Measurements from ENCODE around the gene CENPF. TPM values are rescaled to one million over a fixed set of nuclear protein-coding genes. Genes with fewer than 3 reads are reported as not detected.
"Not testable (repeated sequence)": the region's sequence is repeated elsewhere in the genome, so short reads cannot be mapped to it uniquely, and the experiment has no call there.

CENPF gene
- total and polyA plus RNA-seq, 9 of the 15 experiments (the other 6 are each of a cell fraction or from before 2014, with no cell fraction given): 50.6 to 180 (median 98.3) TPM

DNA sequence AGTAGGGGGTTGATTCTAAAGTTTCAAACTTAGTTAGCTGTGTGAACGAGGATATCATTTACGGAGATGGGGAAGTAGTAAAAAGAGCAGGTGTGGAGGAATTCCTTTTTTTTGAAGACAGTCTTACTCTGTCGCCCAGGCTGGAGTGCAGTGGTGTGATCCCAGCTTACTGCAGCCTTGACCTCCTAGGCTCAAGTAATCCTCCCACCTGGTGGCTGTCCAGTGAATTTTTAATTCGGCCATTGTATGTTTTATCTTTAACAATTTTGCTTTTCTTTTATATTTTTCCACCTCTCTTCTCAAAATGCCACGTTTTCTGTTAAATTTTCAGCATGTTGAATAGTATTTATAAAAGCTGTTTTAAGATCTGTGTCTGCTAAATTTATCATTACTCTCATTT lies 12.3 kb upstream of the CENPF start:
- no peak overlapping the region for H2AFZ ChIP-seq (ENCODE audit: low read depth, low read length)
- no peaks in the 10 kb centered on the region for H3K9me1 ChIP-seq (ENCODE audit: control insufficient read depth, insufficient read depth, low read length)
- no peaks in the 10 kb centered on the region for H3K4me1 ChIP-seq (replicated peaks in 1 of 2; ENCODE audit: control insufficient read depth in 2 of 2, insufficient read depth in 2 of 2, low read length in 2 of 2)
- no peak overlapping the region for H3K9ac ChIP-seq (ENCODE audit: insufficient read depth in 1 of 2, low read depth in 2 of 2, low read length in 2 of 2)
- intact Hi-C loops (cut with micrococcal nuclease) (no loop called here), in situ Hi-C loops (cut with MboI) (no loop called here)
- ChIA-PET CTCF (ENCODE audit: low intra/inter-chr PET ratio) (no interaction called here), POLR2A (no interaction called here)
- no peak overlapping the region for H3K27ac ChIP-seq (ENCODE audit: extremely low read depth, low read depth, low read length)
- H4K20me1 ChIP-seq (replicated peaks; ENCODE audit: control insufficient read depth, insufficient read depth, low read length): no peaks in the 10 kb centered on the region
- no TSS peak for BruUV-seq (replicated peaks)
- no peaks in the 10 kb centered on the region for H3K9me3 ChIP-seq (replicated peaks; ENCODE audit: control insufficient read depth, insufficient read depth, low read depth, low read length)
- no peak overlapping the region for H3K4me3 ChIP-seq
- ATAC-seq (peak; percentile 60; the same call in 2 of the 3 replicates), DNase-seq (ENCODE audit: extremely low read depth in 1 of 4, low spot score in 3 of 4) (no peak), FAIRE-seq (no peak)
- no peak for TF ChIP-seq SMARCC2 (IDR thresholded peaks at IDR 0.05; ENCODE audit: low read depth)
- TF ChIP-seq, protein P1, sequence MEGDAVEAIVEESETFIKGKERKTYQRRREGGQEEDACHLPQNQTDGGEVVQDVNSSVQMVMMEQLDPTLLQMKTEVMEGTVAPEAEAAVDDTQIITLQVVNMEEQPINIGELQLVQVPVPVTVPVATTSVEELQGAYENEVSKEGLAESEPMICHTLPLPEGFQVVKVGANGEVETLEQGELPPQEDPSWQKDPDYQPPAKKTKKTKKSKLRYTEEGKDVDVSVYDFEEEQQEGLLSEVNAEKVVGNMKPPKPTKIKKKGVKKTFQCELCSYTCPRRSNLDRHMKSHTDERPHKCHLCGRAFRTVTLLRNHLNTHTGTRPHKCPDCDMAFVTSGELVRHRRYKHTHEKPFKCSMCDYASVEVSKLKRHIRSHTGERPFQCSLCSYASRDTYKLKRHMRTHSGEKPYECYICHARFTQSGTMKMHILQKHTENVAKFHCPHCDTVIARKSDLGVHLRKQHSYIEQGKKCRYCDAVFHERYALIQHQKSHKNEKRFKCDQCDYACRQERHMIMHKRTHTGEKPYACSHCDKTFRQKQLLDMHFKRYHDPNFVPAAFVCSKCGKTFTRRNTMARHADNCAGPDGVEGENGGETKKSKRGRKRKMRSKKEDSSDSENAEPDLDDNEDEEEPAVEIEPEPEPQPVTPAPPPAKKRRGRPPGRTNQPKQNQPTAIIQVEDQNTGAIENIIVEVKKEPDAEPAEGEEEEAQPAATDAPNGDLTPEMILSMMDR (IDR thresholded peaks at IDR 0.05 in 2 of 3, conservative IDR thresholded peaks at IDR 0.05 in 1 of 3; ENCODE audit: insufficient read depth in 2 of 3, low read depth in 1 of 3, low read length in 3 of 3): peak in 2 of 3 experiments; percentile 7 to 10; a peak in 1 of 6 replicates
- 3% methylated on average over 5 of the region's 5 CpGs for whole genome bisulfite sequencing (ENCODE audit: insufficient coverage, low coverage, missing lambda C conversion rate)
- H3K4me2 ChIP-seq (ENCODE audit: insufficient read depth, low read length): no peak overlapping the region
- H3K79me2 ChIP-seq (ENCODE audit: control insufficient read depth, insufficient read depth, low read length): no peaks in the 10 kb centered on the region
- H3K36me3 ChIP-seq (ENCODE audit: control insufficient read depth, insufficient read depth, low read length): no peaks in the 10 kb centered on the region
- H3K27me3 ChIP-seq (ENCODE audit: control insufficient read depth in 2 of 2, insufficient read depth in 2 of 2, low read length in 2 of 2): peaks cover 0 to 2% of the 10 kb centered on the region in 2 experiments; a peak in 3 of 5 replicates

- DNase-seq (ENCODE audit: extremely low read depth in 1 of 4, low spot score in 3 of 4); H3K9ac ChIP-seq (ENCODE audit: insufficient read depth in 1 of 2, low read depth in 2 of 2, low read length in 2 of 2); POLR2A ChIA-PET; H3K4me1 ChIP-seq (replicated peaks in 1 of 2; ENCODE audit: control insufficient read depth in 2 of 2, insufficient read depth in 2 of 2, low read length in 2 of 2); H3K36me3 ChIP-seq (ENCODE audit: control insufficient read depth, insufficient read depth, low read length); BruUV-seq (replicated peaks); H3K27me3 ChIP-seq (ENCODE audit: control insufficient read depth in 2 of 2, insufficient read depth in 2 of 2, low read length in 2 of 2); CTCF ChIA-PET (ENCODE audit: low intra/inter-chr PET ratio); H3K4me2 ChIP-seq (ENCODE audit: insufficient read depth, low read length); H3K9me3 ChIP-seq (replicated peaks; ENCODE audit: control insufficient read depth, insufficient read depth, low read depth, low read length); H2AFZ ChIP-seq (ENCODE audit: low read depth, low read length); H4K20me1 ChIP-seq (replicated peaks; ENCODE audit: control insufficient read depth, insufficient read depth, low read length); H3K79me2 ChIP-seq (ENCODE audit: control insufficient read depth, insufficient read depth, low read length); H3K27ac ChIP-seq (ENCODE audit: extremely low read depth, low read depth, low read length); in situ Hi-C loops (cut with MboI); FAIRE-seq; H3K4me3 ChIP-seq; H3K9me1 ChIP-seq (ENCODE audit: control insufficient read depth, insufficient read depth, low read length); intact Hi-C loops (cut with micrococcal nuclease): not testable (repeated sequence)
- ATAC-seq: peak; percentile 47; the same call in 1 of the 3 replicates
- TF ChIP-seq CEBPG (CRISPR knock-in tag; IDR thresholded peaks at IDR 0.05) (peak; percentile 40; the same call in 1 of the 2 replicates), CEBPG (tag; conservative IDR thresholded peaks at IDR 0.05 in 1 of 2, IDR thresholded peaks at IDR 0.05 in 1 of 2) (peak; percentile 21 to 70; a peak in 1 of 4 replicates), L3MBTL2 (IDR thresholded peaks at IDR 0.05) (0 out of 2 replicates have a peak, but pooled peaks have one; percentile 12), TRIM24 (IDR thresholded peaks at IDR 0.05) (peak; percentile 50 to 55; a peak in 2 of 4 replicates)
- TF ChIP-seq, protein P2, sequence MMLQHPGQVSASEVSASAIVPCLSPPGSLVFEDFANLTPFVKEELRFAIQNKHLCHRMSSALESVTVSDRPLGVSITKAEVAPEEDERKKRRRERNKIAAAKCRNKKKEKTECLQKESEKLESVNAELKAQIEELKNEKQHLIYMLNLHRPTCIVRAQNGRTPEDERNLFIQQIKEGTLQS (IDR thresholded peaks at IDR 0.05): peak; percentile 79
- TF ChIP-seq, protein P2 (CRISPR knock-in tag; conservative IDR thresholded peaks at IDR 0.05): not testable (repeated sequence)
- WGBS (ENCODE audit: insufficient coverage, low coverage, missing lambda C conversion rate): 4% methylated on average over 8 of the region's 8 CpGs
These were observed 11.1 kb upstream of the CENPF start for GRCh38 chr1:214591918-214592317.
